Endothelial cell of umbilical vein (primary cell): ENCODE results near the gene ZDHHC14.

Source experiments
- CTCF ChIP-seq, 2 donors: IDR thresholded peaks; 1 replicate in 1 of 2; 2 replicates in 1 of 2; pipeline ENCODE4 v1.5.1; 2011; ENCODE audit warnings: low read length in 2 of 2, mild to moderate bottlenecking in 2 of 2, moderate library complexity in 2 of 2, control low read depth in 1 of 2, inconsistent platforms in 1 of 2, low read depth in 1 of 2; ENCODE audit not compliant: insufficient read depth in 1 of 2; ENCODE audit errors: extremely low read depth in 1 of 2
- MAX ChIP-seq: IDR thresholded peaks from 2 replicates; pipeline ENCODE4 v1.6.1; 2011; ENCODE audit not compliant: insufficient read depth, insufficient read length
- MYC ChIP-seq: IDR thresholded peaks from one replicate; pipeline ENCODE4 v1.6.1; 2011; ENCODE audit warnings: mild to moderate bottlenecking, low read depth, low read length
- POLR2A ChIP-seq: IDR thresholded peaks from 2 replicates; pipeline ENCODE4 v1.6.1; 2012; ENCODE audit warnings: low read depth, mild to moderate bottlenecking, control low read depth, low read length
- POLR2AphosphoS5 ChIP-seq: IDR thresholded peaks from 2 replicates; pipeline ENCODE4 v1.6.1; 2012; ENCODE audit warnings: low read depth, mild to moderate bottlenecking, control low read depth, low read length, moderate library complexity; ENCODE audit not compliant: insufficient read depth

- no peak for TF ChIP-seq MYC
- TF ChIP-seq CTCF (IDR thresholded peaks at IDR 0.05; ENCODE audit: extremely low read depth in 1 of 2, insufficient read depth in 1 of 2, low read depth in 1 of 2, low read length in 2 of 2) = no peak
- TF ChIP-seq POLR2A = no peak
- no peak for TF ChIP-seq MAX
- no peak for TF ChIP-seq POLR2AphosphoS5
These were observed 149.1 kb downstream of the ZDHHC14 start for GRCh38 chr6:157530126-157530525.
